Right kidney (tissue), 1 donor: Measurements from ENCODE around the gene P4HA1.
"Not testable (repeated sequence)": the region's sequence is repeated elsewhere in the genome, so short reads cannot be mapped to it uniquely, and the experiment has no call there.

ENCODE experiments used
- DNase-seq: peaks from one replicate; pipeline ENCODE4 v3.0.0-alpha.2; 2016

The P4HA1 gene

GRCh38 chr10:73043766-73044377, 52.8 kb downstream of the P4HA1 start:
- no peak for DNase-seq

DNA sequence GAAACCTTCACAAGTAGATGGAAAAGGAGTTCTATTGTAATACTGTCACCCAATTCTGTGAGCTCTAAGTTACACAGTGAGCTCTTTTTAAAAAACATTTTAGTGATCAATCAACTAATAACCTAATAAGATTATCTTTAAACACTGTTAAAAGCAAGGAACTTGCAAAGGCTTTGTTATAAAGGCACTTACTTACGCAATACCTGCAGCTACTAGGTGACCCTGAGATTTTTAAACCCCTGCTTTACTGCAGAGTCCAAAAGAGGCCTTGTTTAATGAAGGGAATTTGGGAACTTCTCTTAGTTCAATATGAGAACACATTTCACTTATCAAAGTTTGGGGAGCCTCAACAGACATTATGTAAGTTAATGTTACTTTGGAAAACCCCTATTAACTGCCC, 53.3 kb downstream of the P4HA1 start:
- no peak for DNase-seq

- DNase-seq: no peak
These were observed 54.5 kb downstream of the P4HA1 start for GRCh38 chr10:73042130-73042529.

DNA sequence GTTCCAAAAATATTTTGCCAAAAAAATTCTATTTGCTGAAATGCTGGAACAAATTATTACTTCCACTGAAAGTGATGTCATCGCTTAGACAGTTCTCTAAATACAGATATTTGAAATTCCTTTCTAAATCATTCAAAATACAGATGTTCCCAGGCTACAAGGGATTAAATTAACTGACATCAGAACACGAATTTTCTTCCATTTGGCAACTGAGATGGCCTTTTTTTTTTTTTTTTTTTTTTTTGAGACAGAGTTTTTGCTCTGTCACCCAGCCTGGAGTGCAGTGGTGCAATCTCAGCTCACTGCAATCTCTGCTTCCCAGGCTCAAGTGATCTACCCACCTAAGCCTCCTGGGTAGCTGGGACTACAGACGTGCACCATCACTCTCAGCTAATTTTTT, 57.0 kb downstream of the P4HA1 start:
- no peak for DNase-seq

GRCh38 chr10:73036285-73036684, 60.4 kb downstream of the P4HA1 start:
- not testable (repeated sequence) for DNase-seq

DNA sequence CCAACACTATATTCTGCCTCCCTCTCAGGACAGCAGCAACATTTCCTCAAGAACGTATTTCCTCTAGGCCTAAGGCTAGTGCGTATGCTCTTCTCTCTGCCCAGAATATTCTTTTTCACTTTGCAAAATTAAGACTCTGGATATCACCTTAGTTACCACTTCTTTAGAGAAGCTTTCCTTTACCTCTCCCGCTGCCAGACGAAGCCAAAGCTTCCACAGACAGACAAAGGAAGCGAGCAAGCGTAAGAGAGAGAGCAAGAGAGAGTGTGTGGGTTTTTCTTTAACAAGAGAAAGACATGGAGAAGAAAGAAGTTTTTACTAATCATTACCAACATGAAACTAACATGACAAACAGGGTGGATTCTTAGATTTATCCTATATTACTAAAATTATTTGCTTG, 64.1 kb downstream of the P4HA1 start:
- DNase-seq: no peak

GRCh38 chr10:73026623-73027022, 70.0 kb downstream of the P4HA1 start:
- not testable (repeated sequence) for DNase-seq

GRCh38 chr10:73023455-73024070, 73.1 kb downstream of the P4HA1 start:
- not testable (repeated sequence) for DNase-seq

GRCh38 chr10:73022961-73023360, 73.7 kb downstream of the P4HA1 start:
- DNase-seq: not testable (repeated sequence)

DNA sequence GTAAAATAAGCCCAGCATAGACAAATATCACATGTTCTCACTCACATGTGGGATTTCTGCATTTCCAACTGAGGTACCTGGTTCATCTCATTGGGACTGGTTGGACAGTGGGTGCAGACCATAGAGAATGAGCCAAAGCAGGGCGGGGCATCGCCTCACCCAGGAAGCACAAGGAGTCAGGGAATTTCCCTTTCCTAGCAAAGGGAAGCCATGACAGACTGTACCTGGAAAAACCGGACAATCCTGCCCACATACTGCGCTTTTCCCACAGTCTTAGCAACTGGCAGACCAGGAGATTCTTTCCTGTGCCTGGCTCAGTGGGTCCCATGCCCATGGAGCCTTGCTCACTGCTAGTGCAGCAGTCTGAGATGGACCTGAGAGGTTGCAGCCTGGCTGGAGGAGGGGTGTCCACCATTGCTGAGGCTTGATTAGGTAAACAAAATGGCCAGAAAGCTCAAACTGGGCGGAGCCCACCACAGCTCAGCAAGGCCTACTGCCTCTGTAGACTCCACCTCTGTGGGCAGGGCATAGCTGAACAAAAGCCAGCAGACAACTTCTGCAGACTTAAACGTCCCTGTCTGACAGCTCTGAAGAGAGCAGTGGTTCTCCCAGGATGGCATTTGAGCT, 75.0 kb downstream of the P4HA1 start:
- DNase-seq: not testable (repeated sequence)

DNA sequence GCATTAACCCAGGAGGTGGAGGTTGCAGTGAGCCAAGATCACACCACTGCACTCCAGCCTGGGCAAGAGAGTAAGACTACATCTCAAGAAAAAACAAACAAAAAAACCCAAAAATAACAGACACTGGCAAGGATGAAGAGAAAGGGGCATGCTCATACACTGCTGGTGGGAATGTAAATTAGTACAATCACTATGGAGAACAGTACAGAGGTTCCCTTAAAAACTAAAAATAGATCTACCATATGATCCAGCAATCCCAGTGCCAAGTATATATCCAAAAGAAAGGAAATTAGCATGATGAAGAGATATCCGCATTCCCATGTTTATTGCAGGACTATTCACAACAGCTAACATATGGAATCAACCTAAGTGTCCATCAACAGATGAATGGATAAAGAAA, 75.6 kb downstream of the P4HA1 start:
- DNase-seq: no peak

- no peak for DNase-seq
These were observed 77.6 kb downstream of the P4HA1 start for GRCh38 chr10:73019100-73019499.

GRCh38 chr10:73018632-73019031, 78.0 kb downstream of the P4HA1 start:
- DNase-seq: no peak

DNA sequence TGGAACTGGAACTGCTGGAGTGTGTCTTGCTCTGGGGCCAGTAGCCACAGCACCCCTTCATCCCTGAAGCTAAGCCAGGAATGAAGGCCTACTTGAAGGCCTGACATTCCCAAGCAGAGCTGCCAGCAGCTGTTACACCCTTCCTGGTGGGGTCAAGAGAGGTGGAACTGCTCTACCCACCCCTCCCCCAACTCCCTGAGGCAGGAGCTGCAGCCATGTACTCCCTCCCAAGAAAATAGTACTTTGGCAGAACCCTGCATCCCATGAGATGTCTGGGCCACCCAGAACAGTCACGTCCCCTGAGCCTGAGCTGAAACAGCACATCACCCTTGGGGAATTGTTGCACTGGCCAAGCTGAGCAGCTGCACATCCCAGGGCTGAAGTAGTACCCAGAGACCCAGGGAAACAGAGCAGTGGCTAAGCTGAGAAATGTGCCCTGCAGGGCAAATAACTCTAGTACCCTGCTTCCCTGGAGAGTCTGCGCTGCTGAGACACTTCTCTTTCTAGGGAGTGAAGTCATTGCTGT, 78.6 kb downstream of the P4HA1 start:
- no peak for DNase-seq

DNA sequence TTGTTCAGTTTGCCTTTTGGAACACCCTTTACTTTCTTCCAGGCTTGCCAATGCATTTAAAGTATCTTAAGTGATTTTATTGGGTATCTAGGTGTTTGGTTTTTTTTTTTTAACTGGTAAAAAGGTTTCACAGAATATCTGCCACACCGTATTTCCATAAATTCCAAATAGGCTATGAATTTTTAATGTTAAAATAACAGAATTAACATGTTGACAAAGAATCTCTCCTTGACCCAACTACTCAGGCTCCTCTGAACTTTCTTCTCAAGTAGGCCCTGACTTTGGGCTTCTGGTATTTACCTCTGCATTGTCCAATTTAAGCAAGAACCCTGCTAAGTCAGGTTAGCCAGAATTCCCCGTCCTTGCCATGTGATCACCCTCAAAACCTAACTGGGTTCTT, 80.9 kb downstream of the P4HA1 start:
- no peak for DNase-seq

DNA sequence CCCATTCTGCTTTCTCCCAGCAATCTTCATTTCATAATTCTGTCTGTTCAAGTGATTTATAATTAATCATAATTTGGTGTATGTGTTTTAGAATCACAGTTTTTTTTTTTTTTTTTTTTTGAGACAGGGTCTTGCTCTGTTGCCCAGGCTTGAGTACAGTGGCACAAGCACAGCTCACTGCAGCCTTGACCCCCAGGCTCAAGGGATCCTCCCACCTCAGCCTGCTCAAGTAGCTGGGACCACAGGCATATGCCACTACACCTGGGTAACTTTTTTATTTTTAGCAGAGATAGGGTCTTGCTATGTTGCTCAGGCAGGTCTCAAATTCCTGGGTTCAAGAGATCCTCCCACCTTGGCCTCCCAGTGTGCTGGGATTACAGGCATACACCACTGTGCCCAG, 92.8 kb downstream of the P4HA1 start:
- no peak for DNase-seq

DNA sequence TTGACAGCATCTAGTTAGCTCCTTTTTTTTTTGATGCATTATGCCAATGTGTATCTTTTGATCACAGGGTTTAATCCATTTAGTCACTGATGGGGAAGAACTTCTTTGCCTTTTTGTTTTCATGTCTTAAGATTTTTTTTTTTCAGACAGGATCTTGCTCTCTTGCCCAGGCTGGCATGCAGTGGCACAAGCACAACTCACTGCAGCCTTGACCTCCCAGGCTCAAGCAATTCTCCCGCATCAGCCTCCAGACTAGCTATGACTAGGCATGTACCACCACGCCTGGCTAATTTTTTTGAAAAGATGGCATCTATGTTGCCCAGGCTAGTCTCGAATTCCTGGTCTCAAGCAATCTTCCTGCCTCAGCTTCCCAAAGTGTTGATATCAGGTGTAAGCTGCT, 95.7 kb downstream of the P4HA1 start:
- no peak for DNase-seq

GRCh38 chr10:72997099-72997498, 99.6 kb downstream of the P4HA1 start:
- DNase-seq: no peak

GRCh38 chr10:72995459-72995858, 101.2 kb downstream of the P4HA1 start:
- not testable (repeated sequence) for DNase-seq

DNA sequence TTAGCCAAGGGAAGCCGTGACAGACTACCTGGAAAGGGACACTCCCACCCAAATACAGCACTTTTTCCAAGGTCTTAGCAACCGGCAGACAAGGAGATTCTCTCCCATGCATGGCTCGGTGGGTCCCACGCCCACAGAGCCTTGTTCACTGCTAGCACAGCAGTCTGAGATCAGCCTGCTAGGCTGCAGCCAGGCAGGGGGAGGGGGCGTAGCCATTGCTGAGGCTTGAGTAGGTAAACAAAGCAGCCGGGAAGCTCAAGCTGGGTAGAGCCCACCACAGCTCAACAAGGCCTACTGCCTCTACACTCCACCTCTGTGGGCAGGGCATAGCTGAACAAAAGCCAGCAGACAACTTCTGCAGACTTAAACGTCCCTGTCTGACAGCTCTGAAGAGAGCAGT, 106.9 kb downstream of the P4HA1 start:
- not testable (repeated sequence) for DNase-seq

GRCh38 chr10:72984618-72985017, 112.0 kb downstream of the P4HA1 start:
- DNase-seq: not testable (repeated sequence)

GRCh38 chr10:72981882-72982529, 114.7 kb downstream of the P4HA1 start:
- DNase-seq: no peak
